ACHN (cell line): ENCODE results near the gene KIAA1217.
A peak's percentile ranks its signal among the peaks of the same experiment; 100 is the strongest.

Experiments
- DNase-seq: peaks from one replicate; pipeline ENCODE4 v3.0.0-alpha.2; 2015
- in situ Hi-C: cut with HindIII; loops from 2 replicates; pipeline ENCODE4 v1.10.0; 2017; ENCODE audit warnings: low sequenced_read_pairs, low pct_ligation_motif_present, low pct_unique_long_range_greater_than_20kb

The KIAA1217 gene

GRCh38 chr10:24207341-24207740 lies 1.6 kb upstream of the KIAA1217 start:
- DNase-seq: no peak
- in situ Hi-C loops: no loop called here

- in situ Hi-C loops: no loop called here
These were observed 942 bp upstream of the KIAA1217 start for GRCh38 chr10:24207781-24208611.

GRCh38 chr10:24209432-24209771 lies 464 bp downstream of the KIAA1217 start:
- in situ Hi-C loops: no loop called here
- DNase-seq: peak; percentile 12

More at GRCh38 chr10:24207781-24208611, 942 bp upstream of the KIAA1217 start:
- no peak for DNase-seq

- in situ Hi-C loops: no loop called here
These were observed 1.1 kb downstream of the KIAA1217 start for GRCh38 chr10:24209946-24210491.

GRCh38 chr10:24210501-24210900 lies 1.6 kb downstream of the KIAA1217 start:
- DNase-seq: no peak
- in situ Hi-C loops: no loop called here

More at GRCh38 chr10:24209946-24210491, 1.1 kb downstream of the KIAA1217 start:
- DNase-seq: peak; percentile 8

- in situ Hi-C loops: no loop called here
- DNase-seq: no peak
These were observed 4.3 kb downstream of the KIAA1217 start for GRCh38 chr10:24213266-24213665.

GRCh38 chr10:24213881-24214280 lies 4.9 kb downstream of the KIAA1217 start:
- in situ Hi-C loops: no loop called here
- no peak for DNase-seq

GRCh38 chr10:24214762-24215161 lies 5.8 kb downstream of the KIAA1217 start:
- no peak for DNase-seq
- in situ Hi-C loops: no loop called here

GRCh38 chr10:24215196-24215595 lies 6.3 kb downstream of the KIAA1217 start:
- no peak for DNase-seq
- in situ Hi-C loops: no loop called here

GRCh38 chr10:24215603-24216002 lies 6.7 kb downstream of the KIAA1217 start:
- in situ Hi-C loops: no loop called here
- DNase-seq: no peak

- in situ Hi-C loops: no loop called here
- DNase-seq: no peak
These were observed 11.0 kb downstream of the KIAA1217 start for GRCh38 chr10:24219963-24220362.

GRCh38 chr10:24223341-24223740 lies 14.4 kb downstream of the KIAA1217 start:
- in situ Hi-C loops: no loop called here

GRCh38 chr10:24223953-24224352 lies 15.0 kb downstream of the KIAA1217 start:
- DNase-seq: no peak
- in situ Hi-C loops: no loop called here

More at GRCh38 chr10:24223341-24223740, 14.4 kb downstream of the KIAA1217 start:
- no peak for DNase-seq

GRCh38 chr10:24228642-24229041 lies 19.7 kb downstream of the KIAA1217 start:
- in situ Hi-C loops: no loop called here
- DNase-seq: no peak

GRCh38 chr10:24229909-24230308 lies 21.0 kb downstream of the KIAA1217 start:
- in situ Hi-C loops: no loop called here

GRCh38 chr10:24231200-24231599 lies 22.3 kb downstream of the KIAA1217 start:
- in situ Hi-C loops: no loop called here
- DNase-seq: no peak

More at GRCh38 chr10:24229909-24230308, 21.0 kb downstream of the KIAA1217 start:
- DNase-seq: no peak

- no peak for DNase-seq
- in situ Hi-C loops: no loop called here
These were observed 25.8 kb downstream of the KIAA1217 start for GRCh38 chr10:24234784-24235183.

- in situ Hi-C loops: no loop called here
- no peak for DNase-seq
These were observed 26.5 kb downstream of the KIAA1217 start for GRCh38 chr10:24235471-24235870.

- in situ Hi-C loops: no loop called here
- no peak for DNase-seq
These were observed 29.0 kb downstream of the KIAA1217 start for GRCh38 chr10:24237801-24238395.
